ENCODE measurements around the gene RPS29. TPM values are rescaled to one million over a fixed set of nuclear protein-coding genes. Genes with fewer than 3 reads are reported as not detected.

The RPS29 gene
- total and polyA plus RNA-seq, 9 of the 15 experiments (the other 6 are each of a cell fraction or from before 2014, with no cell fraction given): 1,545 to 5,012 (median 2,448) TPM

DNA sequence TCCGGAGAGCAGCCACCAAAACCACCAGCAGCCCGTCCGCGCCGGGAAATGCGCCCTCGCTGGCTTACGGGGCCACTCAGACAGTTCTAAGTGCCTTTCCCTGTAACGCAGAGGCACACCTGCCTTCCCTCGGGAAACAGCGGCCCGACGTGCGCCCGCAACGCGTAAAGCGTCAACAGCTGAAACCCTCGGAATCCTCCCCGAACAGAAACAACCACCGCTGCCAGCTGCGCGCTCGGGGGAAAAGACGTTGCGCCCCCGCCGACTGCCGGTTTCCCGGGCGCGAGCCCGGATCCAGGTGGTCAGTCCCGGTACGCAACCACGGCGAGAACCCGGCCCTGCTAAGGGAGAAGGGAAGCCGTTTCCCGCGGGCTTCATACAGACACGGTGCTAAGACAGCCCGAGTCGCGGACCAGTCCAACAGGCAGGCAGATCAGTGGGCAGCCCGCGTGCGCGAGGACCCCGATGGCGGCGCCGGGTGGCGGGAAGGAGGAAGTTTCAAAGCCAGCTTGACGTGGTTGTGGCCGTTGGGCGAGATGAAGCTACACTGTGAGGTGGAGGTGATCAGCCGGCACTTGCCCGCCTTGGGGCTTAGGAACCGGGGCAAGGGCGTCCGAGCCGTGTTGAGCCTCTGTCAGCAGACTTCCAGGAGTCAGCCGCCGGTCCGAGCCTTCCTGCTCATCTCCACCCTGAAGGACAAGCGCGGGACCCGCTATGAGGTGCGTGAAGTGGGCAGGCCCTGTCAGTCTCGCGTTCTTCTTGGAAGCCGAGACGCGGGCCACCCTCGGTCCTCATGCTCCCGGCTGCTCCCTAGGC is 12.5 kb upstream of the RPS29 start, which contains the start of gene LRR1 (continued):
- TF ChIP-seq ZNF282 (CRISPR knock-in tag; IDR thresholded peaks at IDR 0.05) (no peak), LEF1 (IDR thresholded peaks at IDR 0.05) (no peak), HLTF (IDR thresholded peaks at IDR 0.05) (no peak), ZNF644 (tag; IDR thresholded peaks at IDR 0.05; ENCODE audit: low read depth) (no peak), MTA1 (IDR thresholded peaks at IDR 0.05; ENCODE audit: borderline replicate concordance) (0 out of 2 replicates have a peak, but pooled peaks have one; percentile 16), ZNF551 (CRISPR knock-in tag; IDR thresholded peaks at IDR 0.05) (no peak), ZSCAN32 (CRISPR knock-in tag; IDR thresholded peaks at IDR 0.05) (no peak), YBX1 (IDR thresholded peaks at IDR 0.05) (no peak), FOXK1 (CRISPR knock-in tag; IDR thresholded peaks at IDR 0.05; ENCODE audit: borderline replicate concordance) (no peak), HDAC6 (IDR thresholded peaks at IDR 0.05; ENCODE audit: low read depth, low read length) (no peak), ELF4 (CRISPR knock-in tag; IDR thresholded peaks at IDR 0.05) (no peak), MAFK (IDR thresholded peaks at IDR 0.05; ENCODE audit: low read length) (no peak), TEAD2 (tag; IDR thresholded peaks at IDR 0.05) (no peak), SAP30 (IDR thresholded peaks at IDR 0.05; ENCODE audit: borderline replicate concordance, insufficient read depth, low read depth, low read length, poor library complexity, severe bottlenecking) (peak; percentile 81), PHF20 (IDR thresholded peaks at IDR 0.05; ENCODE audit: partially characterized antibody) (peak; percentile 53), ZNF695 (CRISPR knock-in tag; IDR thresholded peaks at IDR 0.05) (no peak), IFI16 (CRISPR knock-in tag; IDR thresholded peaks at IDR 0.05) (no peak), ASH1L (IDR thresholded peaks at IDR 0.05; ENCODE audit: borderline replicate concordance, low read depth, partially characterized antibody) (no peak)
- TF ChIP-seq, protein P1, sequence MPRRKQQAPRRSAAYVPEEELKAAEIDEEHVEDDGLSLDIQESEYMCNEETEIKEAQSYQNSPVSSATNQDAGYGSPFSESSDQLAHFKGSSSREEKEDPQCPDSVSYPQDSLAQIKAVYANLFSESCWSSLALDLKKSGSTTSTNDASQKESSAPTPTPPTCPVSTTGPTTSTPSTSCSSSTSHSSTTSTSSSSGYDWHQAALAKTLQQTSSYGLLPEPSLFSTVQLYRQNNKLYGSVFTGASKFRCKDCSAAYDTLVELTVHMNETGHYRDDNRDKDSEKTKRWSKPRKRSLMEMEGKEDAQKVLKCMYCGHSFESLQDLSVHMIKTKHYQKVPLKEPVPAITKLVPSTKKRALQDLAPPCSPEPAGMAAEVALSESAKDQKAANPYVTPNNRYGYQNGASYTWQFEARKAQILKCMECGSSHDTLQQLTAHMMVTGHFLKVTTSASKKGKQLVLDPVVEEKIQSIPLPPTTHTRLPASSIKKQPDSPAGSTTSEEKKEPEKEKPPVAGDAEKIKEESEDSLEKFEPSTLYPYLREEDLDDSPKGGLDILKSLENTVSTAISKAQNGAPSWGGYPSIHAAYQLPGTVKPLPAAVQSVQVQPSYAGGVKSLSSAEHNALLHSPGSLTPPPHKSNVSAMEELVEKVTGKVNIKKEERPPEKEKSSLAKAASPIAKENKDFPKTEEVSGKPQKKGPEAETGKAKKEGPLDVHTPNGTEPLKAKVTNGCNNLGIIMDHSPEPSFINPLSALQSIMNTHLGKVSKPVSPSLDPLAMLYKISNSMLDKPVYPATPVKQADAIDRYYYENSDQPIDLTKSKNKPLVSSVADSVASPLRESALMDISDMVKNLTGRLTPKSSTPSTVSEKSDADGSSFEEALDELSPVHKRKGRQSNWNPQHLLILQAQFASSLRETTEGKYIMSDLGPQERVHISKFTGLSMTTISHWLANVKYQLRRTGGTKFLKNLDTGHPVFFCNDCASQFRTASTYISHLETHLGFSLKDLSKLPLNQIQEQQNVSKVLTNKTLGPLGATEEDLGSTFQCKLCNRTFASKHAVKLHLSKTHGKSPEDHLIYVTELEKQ (CRISPR knock-in tag; IDR thresholded peaks at IDR 0.05): no peak
- TF ChIP-seq, protein P2, sequence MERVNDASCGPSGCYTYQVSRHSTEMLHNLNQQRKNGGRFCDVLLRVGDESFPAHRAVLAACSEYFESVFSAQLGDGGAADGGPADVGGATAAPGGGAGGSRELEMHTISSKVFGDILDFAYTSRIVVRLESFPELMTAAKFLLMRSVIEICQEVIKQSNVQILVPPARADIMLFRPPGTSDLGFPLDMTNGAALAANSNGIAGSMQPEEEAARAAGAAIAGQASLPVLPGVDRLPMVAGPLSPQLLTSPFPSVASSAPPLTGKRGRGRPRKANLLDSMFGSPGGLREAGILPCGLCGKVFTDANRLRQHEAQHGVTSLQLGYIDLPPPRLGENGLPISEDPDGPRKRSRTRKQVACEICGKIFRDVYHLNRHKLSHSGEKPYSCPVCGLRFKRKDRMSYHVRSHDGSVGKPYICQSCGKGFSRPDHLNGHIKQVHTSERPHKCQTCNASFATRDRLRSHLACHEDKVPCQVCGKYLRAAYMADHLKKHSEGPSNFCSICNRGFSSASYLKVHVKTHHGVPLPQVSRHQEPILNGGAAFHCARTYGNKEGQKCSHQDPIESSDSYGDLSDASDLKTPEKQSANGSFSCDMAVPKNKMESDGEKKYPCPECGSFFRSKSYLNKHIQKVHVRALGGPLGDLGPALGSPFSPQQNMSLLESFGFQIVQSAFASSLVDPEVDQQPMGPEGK (CRISPR knock-in tag; IDR thresholded peaks at IDR 0.05; ENCODE audit: borderline replicate concordance): no peak
- TF ChIP-seq, protein P3, sequence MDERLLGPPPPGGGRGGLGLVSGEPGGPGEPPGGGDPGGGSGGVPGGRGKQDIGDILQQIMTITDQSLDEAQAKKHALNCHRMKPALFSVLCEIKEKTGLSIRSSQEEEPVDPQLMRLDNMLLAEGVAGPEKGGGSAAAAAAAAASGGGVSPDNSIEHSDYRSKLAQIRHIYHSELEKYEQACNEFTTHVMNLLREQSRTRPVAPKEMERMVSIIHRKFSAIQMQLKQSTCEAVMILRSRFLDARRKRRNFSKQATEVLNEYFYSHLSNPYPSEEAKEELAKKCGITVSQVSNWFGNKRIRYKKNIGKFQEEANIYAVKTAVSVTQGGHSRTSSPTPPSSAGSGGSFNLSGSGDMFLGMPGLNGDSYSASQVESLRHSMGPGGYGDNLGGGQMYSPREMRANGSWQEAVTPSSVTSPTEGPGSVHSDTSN (CRISPR knock-in tag; IDR thresholded peaks at IDR 0.05; ENCODE audit: low read depth): no peak
- TF ChIP-seq, protein P3 (tag; conservative IDR thresholded peaks at IDR 0.05; ENCODE audit: low read depth): no peak
